COLO829 (cell line): ENCODE measurements around the gene SERBP1.
"Not testable (repeated sequence)": the region's sequence is repeated elsewhere in the genome, so short reads cannot be mapped to it uniquely, and the experiment has no call there.

Source experiments
- DNase-seq: peaks from one replicate; pipeline ENCODE4 v3.0.0; 2012; ENCODE audit warnings: low spot score

Gene SERBP1

GRCh38 chr1:67440339-67440738, 10.1 kb upstream of the SERBP1 start:
- no peak for DNase-seq

DNA sequence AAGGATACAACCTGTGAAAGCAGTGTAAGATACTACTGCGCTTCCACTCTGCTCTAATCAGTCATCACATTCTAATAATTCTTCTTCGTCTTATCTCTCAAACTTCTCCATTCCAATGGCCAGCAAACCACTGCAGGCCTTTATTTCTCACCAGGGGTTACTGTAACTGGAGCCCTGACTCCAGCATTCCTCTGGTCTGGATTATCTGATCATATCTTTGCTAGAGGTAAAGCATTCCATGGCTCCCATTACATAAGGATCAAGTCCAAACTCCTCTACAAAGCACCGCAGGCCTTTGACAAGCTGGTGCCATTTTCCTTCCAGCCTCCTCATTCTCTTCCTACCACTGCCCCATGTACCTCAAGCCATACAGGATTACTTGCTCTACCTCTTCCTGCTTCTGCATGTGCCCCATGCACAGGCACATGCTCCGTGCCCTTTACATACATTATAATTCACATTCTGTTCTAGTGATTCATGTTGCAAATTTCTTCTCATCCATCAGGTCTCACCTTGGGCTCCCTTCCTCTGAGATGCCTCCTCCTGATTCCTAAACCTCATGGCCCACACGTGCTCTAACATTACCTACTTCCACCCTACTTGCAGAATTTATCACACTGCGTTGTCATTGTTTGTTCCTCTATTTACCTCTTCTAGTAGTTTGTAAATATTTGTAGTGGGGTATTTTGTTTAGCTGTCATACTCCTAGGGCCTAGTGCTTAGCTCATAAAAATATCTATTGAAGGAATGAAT, 9.3 kb upstream of the SERBP1 start:
- no peak for DNase-seq

DNA sequence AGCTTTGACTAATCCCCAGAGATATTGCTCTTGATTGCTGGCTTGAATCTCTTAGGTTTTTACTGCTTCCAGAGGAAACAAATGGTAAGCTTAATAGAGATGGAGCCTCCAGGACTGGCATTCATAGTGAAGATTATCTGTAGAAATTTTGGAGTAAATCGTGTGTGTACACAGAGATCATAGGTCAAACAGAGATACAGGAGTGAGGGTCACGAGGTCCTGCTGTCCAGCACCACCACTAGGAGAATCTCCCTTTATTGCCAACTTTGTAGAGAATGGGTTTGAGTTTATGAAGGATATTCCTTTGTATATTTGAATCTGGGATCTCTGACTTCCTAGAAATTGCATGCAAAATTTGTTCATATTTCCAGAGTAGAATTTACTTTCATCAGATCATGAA, 7.8 kb upstream of the SERBP1 start:
- no peak for DNase-seq

- no peak for DNase-seq
These were observed 6.4 kb upstream of the SERBP1 start for GRCh38 chr1:67436511-67437055.

- no peak for DNase-seq
These were observed 4.3 kb upstream of the SERBP1 start for GRCh38 chr1:67434491-67434890.

DNA sequence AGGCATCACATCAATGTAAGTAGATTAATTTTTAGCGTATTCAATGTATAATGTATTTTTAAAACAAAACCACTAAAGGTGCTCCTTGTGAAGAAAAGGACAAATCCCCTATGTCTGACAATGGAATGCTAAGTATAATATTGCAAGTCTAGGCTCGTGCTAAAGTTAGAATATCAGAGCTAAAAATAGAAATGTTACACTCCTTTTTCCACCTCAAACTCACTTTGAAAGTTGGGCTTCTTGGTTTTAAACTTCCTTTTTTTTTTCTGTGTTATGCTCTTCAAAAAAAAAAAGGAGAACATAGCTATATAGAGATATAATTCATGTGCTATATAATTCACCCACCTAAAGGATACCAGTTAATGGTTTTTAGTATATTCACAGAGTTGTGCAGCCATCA, 3.6 kb upstream of the SERBP1 start:
- DNase-seq: no peak

DNA sequence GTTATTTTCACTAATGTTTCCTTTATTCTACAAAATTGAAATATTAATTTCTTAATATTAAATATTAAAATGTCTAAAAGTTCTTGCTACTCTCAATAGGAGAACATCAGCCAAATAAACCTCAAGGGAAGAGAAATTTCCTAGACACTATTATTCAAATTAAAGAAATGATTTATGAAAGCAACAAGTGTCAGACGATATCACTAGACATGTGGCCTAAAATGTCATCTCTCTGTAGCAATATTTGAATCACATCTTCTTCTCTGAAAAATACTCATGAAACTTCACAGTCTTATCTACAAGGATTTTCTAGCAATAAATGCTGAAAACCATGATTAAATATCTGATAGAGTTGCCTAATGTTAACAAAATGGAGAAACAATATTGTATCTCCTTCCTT, 2.5 kb upstream of the SERBP1 start:
- DNase-seq: no peak

DNA sequence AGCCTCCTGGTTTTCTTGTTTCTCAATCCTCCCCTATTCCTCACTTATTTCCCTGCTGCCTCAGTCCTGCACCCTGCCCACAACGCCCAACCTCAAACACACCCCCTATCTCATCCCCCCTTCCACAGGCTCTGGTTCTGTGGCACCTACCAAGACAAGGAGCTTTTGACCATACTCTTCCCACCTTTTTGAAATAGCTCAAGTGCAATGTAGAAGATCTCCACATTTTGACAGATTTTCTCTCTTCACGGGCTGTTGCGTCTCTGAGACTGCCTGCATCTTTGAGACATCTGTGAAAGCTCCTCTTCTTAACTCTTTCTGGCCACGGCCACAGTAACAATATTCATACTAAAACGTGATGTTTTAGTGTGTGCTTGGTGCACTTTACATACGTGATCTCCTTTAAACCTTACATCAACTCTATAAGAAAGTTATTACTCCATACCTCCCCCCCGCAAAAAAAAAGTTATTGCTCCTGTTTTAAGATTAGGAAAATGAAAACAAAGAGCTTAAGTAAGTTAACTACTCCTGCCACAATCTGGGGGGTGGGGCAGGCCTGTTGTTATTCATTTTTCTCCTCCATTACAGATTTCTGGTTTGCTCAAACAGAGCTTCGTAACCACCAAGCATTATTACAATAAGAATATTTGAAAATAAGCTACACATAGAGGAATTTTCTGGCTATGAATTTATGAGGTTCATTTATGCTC, 1.8 kb upstream of the SERBP1 start:
- DNase-seq: no peak

- DNase-seq: no peak
These were observed 1.1 kb upstream of the SERBP1 start for GRCh38 chr1:67431156-67431765.

DNA sequence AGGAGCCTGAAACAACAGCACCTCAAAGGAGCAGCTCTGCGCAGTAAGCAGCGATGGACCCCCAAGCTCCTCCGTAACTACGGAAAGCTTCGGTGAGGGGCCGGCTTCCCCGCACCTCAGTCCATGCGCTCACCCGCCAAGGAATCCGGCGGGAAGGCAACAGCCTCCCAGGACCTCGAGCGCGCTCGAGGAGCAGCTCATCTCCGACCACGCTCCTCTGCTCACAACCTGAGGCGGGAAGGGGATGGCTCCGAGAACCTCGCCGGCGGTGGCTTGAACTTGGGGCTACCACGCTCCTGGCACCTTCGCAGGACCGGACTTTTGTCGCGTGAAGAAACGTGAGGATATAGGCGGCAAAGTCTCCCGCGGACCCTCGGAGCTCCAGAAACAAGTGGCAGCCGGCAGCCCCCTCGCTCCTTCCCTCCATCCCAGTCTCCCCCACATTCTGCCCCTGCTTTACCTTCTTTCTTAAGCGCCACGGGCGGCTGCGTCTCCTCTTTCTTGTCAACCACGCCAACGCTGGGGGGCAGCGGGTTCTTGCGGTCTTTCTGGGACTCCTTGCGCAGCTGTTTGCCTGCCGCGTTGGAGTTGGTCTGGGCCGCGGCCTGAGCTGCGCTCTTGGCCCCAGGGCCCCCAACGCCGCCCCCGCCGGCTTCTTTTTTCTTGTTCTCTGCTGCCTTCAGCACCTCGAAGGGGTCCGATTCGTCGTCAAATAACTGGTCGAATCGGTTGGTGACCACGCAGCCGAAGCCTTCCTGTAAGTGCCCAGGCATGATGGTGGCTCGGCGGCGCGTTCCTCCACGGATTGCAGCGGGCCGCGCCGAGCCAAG, 459 bp downstream of the SERBP1 start:
- no peak for DNase-seq

- DNase-seq: no peak
These were observed 1.1 kb downstream of the SERBP1 start for GRCh38 chr1:67429011-67429527.

- no peak for DNase-seq
These were observed 2.3 kb downstream of the SERBP1 start for GRCh38 chr1:67427947-67428346.

DNA sequence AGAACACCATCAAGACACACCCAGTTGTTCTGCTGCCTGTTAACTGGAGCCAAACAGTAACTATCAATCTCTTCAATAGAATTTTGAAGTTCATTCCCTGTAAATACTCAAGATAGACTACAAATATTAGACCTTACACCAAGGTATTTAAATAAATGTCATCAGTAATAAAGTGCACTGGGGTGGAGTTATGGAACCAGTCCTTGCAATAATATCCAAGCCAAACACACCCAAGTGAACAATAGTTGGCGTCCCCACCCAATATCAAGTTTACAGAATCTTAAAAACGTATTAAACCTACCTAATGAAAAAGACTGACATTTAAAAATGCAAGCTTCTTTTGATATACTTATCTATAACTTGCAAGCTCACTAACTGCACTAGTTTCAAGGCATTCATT, 2.7 kb downstream of the SERBP1 start:
- no peak for DNase-seq

DNA sequence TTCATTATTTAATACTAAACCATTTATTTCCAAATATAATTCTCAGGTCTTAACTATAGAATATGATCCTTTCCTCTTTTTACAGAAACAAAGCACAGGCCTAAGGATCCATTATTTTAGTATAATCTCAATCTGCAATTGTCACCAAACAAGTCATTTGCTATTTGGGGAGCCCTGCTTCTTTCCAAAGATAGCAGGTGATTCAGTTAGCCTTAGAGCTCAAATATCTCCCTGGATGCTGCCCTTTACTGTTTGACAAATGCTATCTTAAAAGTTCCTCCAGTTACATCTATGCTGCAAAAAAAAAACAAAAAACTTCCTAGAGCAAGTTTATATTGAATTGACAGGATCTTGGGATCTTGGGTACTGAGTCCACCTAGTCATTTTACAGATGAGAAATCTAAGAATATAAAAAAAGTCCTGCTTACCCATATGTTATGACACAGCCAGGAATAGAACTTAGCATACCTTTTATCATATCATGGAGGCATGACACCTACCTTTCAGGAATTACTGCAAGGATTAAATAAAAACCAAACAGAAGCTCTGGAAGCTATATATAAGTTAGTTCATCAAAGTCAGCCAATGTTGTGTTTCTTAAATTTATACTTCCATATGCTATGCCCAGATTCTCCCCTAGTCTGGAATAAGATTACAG, 9.2 kb downstream of the SERBP1 start:
- no peak for DNase-seq

- DNase-seq: no peak
These were observed 11.2 kb downstream of the SERBP1 start for GRCh38 chr1:67418839-67419586.

DNA sequence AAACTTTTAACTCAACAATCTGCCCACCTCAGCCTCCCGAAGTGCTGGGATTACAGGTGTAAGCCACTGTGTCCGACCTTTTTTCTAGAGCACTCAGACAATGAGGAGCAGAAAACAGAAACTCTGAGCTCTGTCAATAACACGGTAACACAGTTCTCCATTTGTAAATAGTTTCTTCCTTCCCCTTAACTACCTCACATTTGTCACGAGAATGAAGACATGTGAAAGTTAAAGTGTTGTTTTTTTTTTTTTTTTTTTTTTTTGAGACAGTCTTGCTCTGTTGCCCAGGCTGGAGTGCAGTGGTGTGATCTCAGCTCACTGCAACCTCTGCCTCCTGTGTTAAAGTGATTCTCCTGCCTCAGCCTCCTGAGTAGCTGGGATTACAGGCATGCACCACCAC, 12.5 kb downstream of the SERBP1 start:
- DNase-seq: not testable (repeated sequence)

DNA sequence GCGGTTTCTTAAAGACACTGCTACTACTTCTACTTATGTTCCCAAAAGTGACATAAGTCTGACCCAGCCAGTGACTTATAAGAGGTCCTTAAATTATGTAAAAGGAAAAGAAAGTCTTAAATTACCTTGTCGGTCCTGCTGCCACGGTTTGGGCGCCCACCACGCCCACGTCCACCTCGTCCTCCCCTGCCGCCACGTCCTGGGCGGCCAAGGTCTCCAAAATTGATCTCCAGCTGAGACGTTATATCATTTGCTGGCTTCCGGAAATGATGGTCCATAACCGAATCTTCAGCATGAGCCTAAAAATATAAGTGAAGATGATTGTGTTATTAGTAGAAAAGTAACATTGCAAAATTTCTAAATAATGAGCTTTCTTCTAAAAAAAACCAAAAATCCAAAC, 15.2 kb downstream of the SERBP1 start:
- no peak for DNase-seq

DNA sequence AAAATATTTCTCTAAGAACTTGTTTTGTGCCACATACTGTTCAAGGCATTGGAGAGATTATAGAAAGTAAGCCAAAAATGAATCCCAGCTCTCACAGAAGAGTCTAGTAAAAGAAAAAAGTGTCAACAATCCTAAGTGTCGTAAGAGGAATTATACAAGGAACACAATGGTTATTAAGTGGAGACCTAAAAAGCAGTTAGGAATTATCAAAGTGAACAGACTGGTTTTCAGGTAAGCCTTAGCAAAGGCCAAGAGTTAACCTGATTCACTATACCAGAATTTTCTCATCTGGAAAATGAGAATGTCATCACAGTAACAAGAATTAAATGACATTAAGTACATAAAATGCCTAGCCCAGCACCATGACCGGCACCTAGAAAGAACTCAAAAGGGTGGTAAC, 15.6 kb downstream of the SERBP1 start:
- no peak for DNase-seq

DNA sequence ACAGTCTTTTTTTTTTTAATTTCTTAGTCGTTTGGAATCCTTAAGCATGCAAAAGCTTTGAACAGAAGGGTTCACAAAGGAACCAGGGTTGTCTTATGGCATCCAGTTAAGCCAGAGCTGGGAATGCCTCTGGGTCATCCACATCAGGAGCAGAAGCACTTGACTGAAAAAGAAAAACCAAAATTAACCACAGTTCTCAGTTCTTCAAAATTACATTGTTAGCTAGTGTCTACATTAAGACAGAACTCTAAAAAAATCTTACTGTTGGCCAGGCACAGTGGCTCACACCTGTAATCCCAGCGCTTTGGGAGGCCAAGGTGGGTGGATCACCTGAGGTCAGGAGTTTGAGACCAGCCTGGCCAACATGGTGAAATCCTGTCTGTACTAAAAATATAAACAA, 17.1 kb downstream of the SERBP1 start:
- DNase-seq: not testable (repeated sequence)

GRCh38 chr1:67408148-67408547, 22.1 kb downstream of the SERBP1 start:
- DNase-seq: no peak

DNA sequence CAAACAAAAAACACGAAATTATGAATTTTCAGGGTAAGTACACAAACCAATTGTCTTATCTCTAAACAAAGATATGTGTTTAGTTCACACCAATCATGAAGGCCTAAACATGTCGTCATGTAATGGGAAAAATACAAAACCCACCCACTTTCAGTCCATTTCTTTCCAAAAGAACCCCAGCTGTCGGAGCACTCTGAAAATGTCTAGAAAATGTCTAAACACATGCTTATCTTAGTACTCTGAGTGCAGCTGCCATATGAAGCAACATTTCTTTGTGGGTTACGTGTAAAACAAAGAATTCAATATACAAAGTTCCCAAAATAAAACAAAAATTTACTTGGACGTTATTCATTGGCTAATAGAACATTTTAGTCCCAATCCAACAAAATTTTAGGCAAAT, 22.7 kb downstream of the SERBP1 start:
- DNase-seq: no peak
